K562 (cell line): ENCODE results near the gene ATP5PO. TPM values are rescaled to one million over a fixed set of nuclear protein-coding genes. Genes with fewer than 3 reads are reported as not detected.

Experiments used
- CREBBP ChIP-seq: IDR thresholded peaks from one replicate; pipeline ENCODE4 v1.6.1; 2012; ENCODE audit warnings: low read depth, mild to moderate bottlenecking, control low read depth, inconsistent platforms, low read length
- CTBP1 ChIP-seq: fragments of 450-650 bp; IDR thresholded peaks from 2 replicates; pipeline ENCODE4 v1.6.1; 2016; ENCODE audit warnings: borderline replicate concordance
- HDAC3 ChIP-seq: fragments of 450-650 bp; IDR thresholded peaks from 2 replicates; pipeline ENCODE4 v1.6.1; 2018; ENCODE audit warnings: borderline replicate concordance, mild to moderate bottlenecking, moderate library complexity; ENCODE audit not compliant: partially characterized antibody
- NCOA1 ChIP-seq: fragments of 450-650 bp; IDR thresholded peaks from 2 replicates; pipeline ENCODE4 v1.6.1; 2016; ENCODE audit warnings: low read depth
- SAP30 ChIP-seq: fragments of 200-600 bp; sonication (generic); IDR thresholded peaks from 2 replicates; pipeline ENCODE4 v1.6.1; 2012; ENCODE audit warnings: borderline replicate concordance, low read depth, mild to moderate bottlenecking, moderate library complexity, low read length, control low read depth, inconsistent platforms; ENCODE audit not compliant: insufficient read depth, poor library complexity, severe bottlenecking
- TAF7 ChIP-seq: fragments of 450-650 bp; IDR thresholded peaks from 2 replicates; pipeline ENCODE4 v1.6.1; 2016; ENCODE audit warnings: missing genetic modification characterization, missing compliant biosample characterization
- polyA plus RNA-seq, 8 experiments: library from polyadenylated mRNA; depleted of rRNA in 4 of 8; stranded (reverse) in 5 of 8; unstranded in 3 of 8; fragments of >200 nt; fragmentation: Nextera tagmentation in 2 of 8; fragmentation: Illumina TruSeq in 1 of 8; extraction: Ambion mirVana in 2 of 8; extraction: Trizol in 1 of 8; gene quantifications; 2 replicates each; pipeline versions ENCODE4 v1.2.1 to v1.2.3, GENCODE V29; 2011 to 2014; ENCODE audit warnings: inconsistent platforms in 1 of 8, missing spikeins in 1 of 8
- total RNA-seq, 7 experiments: library from RNA; depleted of rRNA in 6 of 7; stranded (reverse); fragments of >200 nt in 6 of 7; fragmentation: Illumina TruSeq in 2 of 7; extraction: Trizol in 2 of 7; gene quantifications; 2 replicates each; pipeline versions ENCODE4 v1.2.1 to v1.2.3, GENCODE V29; 2011 to 2021; ENCODE audit warnings: low replicate concordance in 1 of 7
- TF ChIP-seq, protein P1 (sequence below): fragments of 250-450 bp; sonication (Bioruptor Pico); IDR thresholded peaks from 2 replicates; pipeline ENCODE4 v1.8.0; 2022; ENCODE audit warnings: inconsistent platforms, mild to moderate bottlenecking, moderate library complexity, borderline replicate concordance
- TF ChIP-seq, protein P2 (sequence below): fragments of 150-350 bp; IDR thresholded peaks from 2 replicates; pipeline ENCODE4 v1.6.1; 2014; ENCODE audit warnings: low read depth, mild to moderate bottlenecking, low read length, borderline replicate concordance

ATP5PO gene
- total and polyA plus RNA-seq, 9 of the 15 experiments (the other 6 are each of a cell fraction or from before 2014, with no cell fraction given), result 367 to 2,722 (median 808) TPM

DNA sequence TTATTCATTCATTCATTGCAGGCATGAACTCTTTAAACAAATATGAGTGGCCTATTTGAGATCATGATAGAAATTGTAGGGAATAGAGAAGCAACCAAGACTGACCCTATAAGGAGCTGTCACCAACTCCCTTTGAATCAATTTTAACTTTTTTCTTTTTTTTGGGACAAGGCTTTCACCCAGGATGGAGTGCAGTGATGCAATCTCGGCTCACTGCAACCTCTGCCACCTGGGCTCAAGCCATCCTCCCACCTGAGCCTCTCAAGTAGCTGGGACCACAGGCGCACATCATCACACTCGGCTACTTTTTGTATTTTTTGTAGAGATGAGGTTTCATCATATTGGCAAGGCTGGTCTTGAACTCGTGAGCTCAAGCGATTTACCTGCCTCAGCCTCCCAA is 17.1 kb upstream of the ATP5PO start (continued):
- 0 out of 2 replicates have a peak, but pooled peaks have one; percentile 13 for TF ChIP-seq CTBP1
- no peak for TF ChIP-seq TAF7 (tag)
- no peak for TF ChIP-seq HDAC3
- TF ChIP-seq, protein P1, sequence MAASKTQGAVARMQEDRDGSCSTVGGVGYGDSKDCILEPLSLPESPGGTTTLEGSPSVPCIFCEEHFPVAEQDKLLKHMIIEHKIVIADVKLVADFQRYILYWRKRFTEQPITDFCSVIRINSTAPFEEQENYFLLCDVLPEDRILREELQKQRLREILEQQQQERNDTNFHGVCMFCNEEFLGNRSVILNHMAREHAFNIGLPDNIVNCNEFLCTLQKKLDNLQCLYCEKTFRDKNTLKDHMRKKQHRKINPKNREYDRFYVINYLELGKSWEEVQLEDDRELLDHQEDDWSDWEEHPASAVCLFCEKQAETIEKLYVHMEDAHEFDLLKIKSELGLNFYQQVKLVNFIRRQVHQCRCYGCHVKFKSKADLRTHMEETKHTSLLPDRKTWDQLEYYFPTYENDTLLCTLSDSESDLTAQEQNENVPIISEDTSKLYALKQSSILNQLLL (CRISPR knock-in tag), result no peak
- no peak for TF ChIP-seq NCOA1
- TF ChIP-seq CREBBP, result no peak
- TF ChIP-seq SAP30, result peak; percentile 3
- TF ChIP-seq, protein P2, sequence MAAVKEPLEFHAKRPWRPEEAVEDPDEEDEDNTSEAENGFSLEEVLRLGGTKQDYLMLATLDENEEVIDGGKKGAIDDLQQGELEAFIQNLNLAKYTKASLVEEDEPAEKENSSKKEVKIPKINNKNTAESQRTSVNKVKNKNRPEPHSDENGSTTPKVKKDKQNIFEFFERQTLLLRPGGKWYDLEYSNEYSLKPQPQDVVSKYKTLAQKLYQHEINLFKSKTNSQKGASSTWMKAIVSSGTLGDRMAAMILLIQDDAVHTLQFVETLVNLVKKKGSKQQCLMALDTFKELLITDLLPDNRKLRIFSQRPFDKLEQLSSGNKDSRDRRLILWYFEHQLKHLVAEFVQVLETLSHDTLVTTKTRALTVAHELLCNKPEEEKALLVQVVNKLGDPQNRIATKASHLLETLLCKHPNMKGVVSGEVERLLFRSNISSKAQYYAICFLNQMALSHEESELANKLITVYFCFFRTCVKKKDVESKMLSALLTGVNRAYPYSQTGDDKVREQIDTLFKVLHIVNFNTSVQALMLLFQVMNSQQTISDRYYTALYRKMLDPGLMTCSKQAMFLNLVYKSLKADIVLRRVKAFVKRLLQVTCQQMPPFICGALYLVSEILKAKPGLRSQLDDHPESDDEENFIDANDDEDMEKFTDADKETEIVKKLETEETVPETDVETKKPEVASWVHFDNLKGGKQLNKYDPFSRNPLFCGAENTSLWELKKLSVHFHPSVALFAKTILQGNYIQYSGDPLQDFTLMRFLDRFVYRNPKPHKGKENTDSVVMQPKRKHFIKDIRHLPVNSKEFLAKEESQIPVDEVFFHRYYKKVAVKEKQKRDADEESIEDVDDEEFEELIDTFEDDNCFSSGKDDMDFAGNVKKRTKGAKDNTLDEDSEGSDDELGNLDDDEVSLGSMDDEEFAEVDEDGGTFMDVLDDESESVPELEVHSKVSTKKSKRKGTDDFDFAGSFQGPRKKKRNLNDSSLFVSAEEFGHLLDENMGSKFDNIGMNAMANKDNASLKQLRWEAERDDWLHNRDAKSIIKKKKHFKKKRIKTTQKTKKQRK, result no peak
